Endothelial cell of umbilical vein (primary cell): ENCODE measurements around the gene ARL6IP4.

ENCODE experiments used
- CTCF ChIP-seq, 2 donors: IDR thresholded peaks; 1 replicate in 1 of 2; 2 replicates in 1 of 2; pipeline ENCODE4 v1.5.1; 2011; ENCODE audit warnings: low read length in 2 of 2, mild to moderate bottlenecking in 2 of 2, moderate library complexity in 2 of 2, control low read depth in 1 of 2, inconsistent platforms in 1 of 2, low read depth in 1 of 2; ENCODE audit not compliant: insufficient read depth in 1 of 2; ENCODE audit errors: extremely low read depth in 1 of 2
- EZH2 ChIP-seq: IDR thresholded peaks from 2 replicates; pipeline ENCODE4 v1.6.1; 2012; ENCODE audit warnings: borderline replicate concordance, low read depth, mild to moderate bottlenecking, moderate library complexity, low read length, inconsistent platforms; ENCODE audit not compliant: severe bottlenecking
- GATA2 ChIP-seq: IDR thresholded peaks from 2 replicates; pipeline ENCODE4 v1.7.0; 2011; ENCODE audit warnings: low read depth, mild to moderate bottlenecking, moderate library complexity, mixed read lengths, low read length; ENCODE audit not compliant: insufficient read length, insufficient read depth
- JUN ChIP-seq: IDR thresholded peaks from 2 replicates; pipeline ENCODE4 v1.6.1; 2011; ENCODE audit warnings: borderline replicate concordance, low read depth; ENCODE audit not compliant: insufficient read length, insufficient read depth
- POLR2AphosphoS5 ChIP-seq: IDR thresholded peaks from 2 replicates; pipeline ENCODE4 v1.6.1; 2012; ENCODE audit warnings: low read depth, mild to moderate bottlenecking, control low read depth, low read length, moderate library complexity; ENCODE audit not compliant: insufficient read depth

GRCh38 chr12:122966743-122967550 lies 13.5 kb upstream of the ARL6IP4 start:
- TF ChIP-seq CTCF (IDR thresholded peaks at IDR 0.05; ENCODE audit: extremely low read depth in 1 of 2, insufficient read depth in 1 of 2, low read depth in 1 of 2, low read length in 2 of 2) (no peak), GATA2 (no peak), JUN (no peak), EZH2 (no peak), POLR2AphosphoS5 (no peak)
